Suppressor macrophage treated with lipopolysaccharide for 4 hours (primary cell): ENCODE data around the gene GIT2.

Source experiments
- DNase-seq: peaks from one replicate; pipeline ENCODE4 v3.0.0-alpha.2; 2020

Gene GIT2

GRCh38 chr12:109968032-109968420 lies 28.1 kb downstream of the GIT2 start:
- no peak for DNase-seq

GRCh38 chr12:109967383-109968031 lies 28.7 kb downstream of the GIT2 start:
- DNase-seq, result no peak

GRCh38 chr12:109966546-109966945 lies 29.6 kb downstream of the GIT2 start:
- no peak for DNase-seq

- DNase-seq, result no peak
Observed at GRCh38 chr12:109963743-109964429, 32.3 kb downstream of the GIT2 start.

GRCh38 chr12:109963330-109963729 lies 32.8 kb downstream of the GIT2 start:
- no peak for DNase-seq

- no peak for DNase-seq
Observed at GRCh38 chr12:109962398-109962797, 33.8 kb downstream of the GIT2 start.

GRCh38 chr12:109961612-109962011 lies 34.6 kb downstream of the GIT2 start:
- DNase-seq, result no peak

GRCh38 chr12:109961201-109961600 lies 35.0 kb downstream of the GIT2 start:
- no peak for DNase-seq

GRCh38 chr12:109959411-109960093 lies 36.6 kb downstream of the GIT2 start:
- no peak for DNase-seq

- DNase-seq, result no peak
Observed at GRCh38 chr12:109958374-109958773, 37.8 kb downstream of the GIT2 start.

- no peak for DNase-seq
Observed at GRCh38 chr12:109953656-109954055, 42.5 kb downstream of the GIT2 start.

- no peak for DNase-seq
Observed at GRCh38 chr12:109952873-109953272, 43.3 kb downstream of the GIT2 start.

GRCh38 chr12:109952160-109952858 lies 43.9 kb downstream of the GIT2 start:
- DNase-seq, result peak; percentile 88

- no peak for DNase-seq
Observed at GRCh38 chr12:109951751-109952150, 44.4 kb downstream of the GIT2 start.

GRCh38 chr12:109951136-109951535 lies 45.0 kb downstream of the GIT2 start:
- no peak for DNase-seq

GRCh38 chr12:109950625-109951024 lies 45.5 kb downstream of the GIT2 start:
- no peak for DNase-seq

GRCh38 chr12:109949089-109949488 lies 47.1 kb downstream of the GIT2 start:
- DNase-seq, result no peak

GRCh38 chr12:109948368-109948767 lies 47.8 kb downstream of the GIT2 start:
- no peak for DNase-seq

- peak; percentile 74 for DNase-seq
Observed at GRCh38 chr12:109947521-109947920, 48.6 kb downstream of the GIT2 start.

GRCh38 chr12:109946913-109947312 lies 49.3 kb downstream of the GIT2 start:
- DNase-seq, result peak; percentile 7

- peak; percentile 41 for DNase-seq
Observed at GRCh38 chr12:109946505-109946904, 49.7 kb downstream of the GIT2 start.

GRCh38 chr12:109944561-109945359 lies 51.4 kb downstream of the GIT2 start:
- DNase-seq, result peak; percentile 39

GRCh38 chr12:109943811-109944210 lies 52.4 kb downstream of the GIT2 start:
- no peak for DNase-seq
